HCT116 (cell line): ENCODE data around the gene TNPO2. TPM values are rescaled to one million over a fixed set of nuclear protein-coding genes. Genes with fewer than 3 reads are reported as not detected.

Experiments used
- ATAC-seq: fragments of 200-7000 bp; cut with Tn5 transposase; 2 replicates; pipeline ENCODE4 v1.9.1; 2020; ENCODE audit warnings: mild to moderate bottlenecking, moderate library complexity
- BruUV-seq: library from RNA; stranded (reverse); fragments of 400-500 nt; replicated peaks from 2 replicates; lab custom pipeline; 2021; lab: Mats Ljungman, UMichigan
- CTCF ChIA-PET: fragments of 300-600 bp; sonication (Branson Sonifier 250); formaldehyde crosslinking; loops from one replicate; lab custom pipeline; 2021; ENCODE audit warnings: antibody characterized with exemption; lab: Charles Lee
- POLR2A ChIA-PET: fragments of 300-600, 350-600 bp; sonication (Branson Sonifier 250); formaldehyde crosslinking; loops from one replicate; lab custom pipeline; 2021; ENCODE audit warnings: antibody characterized with exemption; lab: Charles Lee
- RAD21 ChIA-PET, 2 experiments: fragments of 300-600 bp; sonication (Branson Sonifier 250); formaldehyde crosslinking; loops; one replicate each; lab custom pipeline; 2023; ENCODE audit warnings: low total read pairs in 2 of 2; ENCODE audit not compliant: uncharacterized antibody in 2 of 2, unreplicated experiment in 2 of 2, low non-redundant PET in 1 of 2; lab: Charles Lee
- DNase-seq: peaks from one replicate; pipeline ENCODE4 v3.0.0-alpha.2; 2010; ENCODE audit warnings: low read depth, low spot score
- H2AFZ ChIP-seq: fragments of 200-600 bp; shearing (Covaris generic), sonication (generic); 2 replicates; pipeline ENCODE4 v1.6.1; 2017; ENCODE audit warnings: low read depth, mixed run types, mixed read lengths, antibody characterized with exemption, low read length; ENCODE audit not compliant: poor library complexity, severe bottlenecking
- H3K27ac ChIP-seq: 2 replicates; pipeline ENCODE4 v1.5.1; 2012; ENCODE audit warnings: low read depth, low read length
- H3K27me3 ChIP-seq: fragments of 200-600 bp; sonication (generic); 2 replicates; pipeline ENCODE4 v1.6.1; 2016; ENCODE audit warnings: mixed run types, low read length, mixed read lengths; ENCODE audit not compliant: insufficient read depth
- H3K36me3 ChIP-seq, 2 experiments: fragments of 200-500 bp in 1 of 2; fragments of 200-600 bp in 1 of 2; sonication (Bioruptor generic) in 1 of 2; sonication (generic) in 1 of 2; 2 replicates each; pipeline versions ENCODE4 v1.5.1 to v1.6.1; 2014 to 2016; ENCODE audit warnings: low read length in 2 of 2, inconsistent platforms in 1 of 2, mixed read lengths in 1 of 2, mixed run types in 1 of 2; ENCODE audit not compliant: insufficient read depth in 2 of 2, control insufficient read depth in 1 of 2
- H3K4me1 ChIP-seq, 2 experiments: fragments of 200-600 bp in 1 of 2; sonication (generic) in 1 of 2; 2 replicates each; pipeline versions ENCODE4 v1.5.1 to v1.6.1; 2012 to 2017; ENCODE audit warnings: low read length in 2 of 2, inconsistent platforms in 1 of 2, mild to moderate bottlenecking in 1 of 2, mixed read lengths in 1 of 2, mixed run types in 1 of 2, moderate library complexity in 1 of 2; ENCODE audit not compliant: insufficient read depth in 2 of 2, control insufficient read depth in 1 of 2
- H3K4me2 ChIP-seq: fragments of 200-600 bp; sonication (generic); 2 replicates; pipeline ENCODE4 v1.6.1; 2017; ENCODE audit warnings: mixed run types, low read length, mixed read lengths
- H3K4me3 ChIP-seq, 2 experiments: fragments of 200-600 bp in 1 of 2; sonication (generic) in 1 of 2; replicated peaks in 1 of 2; 2 replicates each; pipeline ENCODE4 v1.5.1; 2011 to 2016; ENCODE audit warnings: low read length in 2 of 2, control low read depth in 1 of 2, low read depth in 1 of 2, mild to moderate bottlenecking in 1 of 2, mixed read lengths in 1 of 2, mixed run types in 1 of 2
- H3K79me2 ChIP-seq: fragments of 200-600 bp; sonication (generic); 2 replicates; pipeline ENCODE4 v1.6.1; 2017; ENCODE audit warnings: mild to moderate bottlenecking, mixed run types, low read length, moderate library complexity, mixed read lengths; ENCODE audit not compliant: insufficient read depth
- H3K9ac ChIP-seq: fragments of 200-600 bp; sonication (generic); 2 replicates; pipeline ENCODE4 v1.6.1; 2016; ENCODE audit warnings: low read length, mixed read lengths
- H3K9me2 ChIP-seq: fragments of 200-600 bp; sonication (generic), shearing (Covaris generic); 2 replicates; pipeline ENCODE4 v1.6.1; 2017; ENCODE audit warnings: mixed run types, mild to moderate bottlenecking, moderate library complexity; ENCODE audit not compliant: insufficient read depth
- H3K9me3 ChIP-seq, 2 experiments: fragments of 200-500 bp in 1 of 2; fragments of 200-600 bp in 1 of 2; sonication (Bioruptor generic) in 1 of 2; sonication (generic) in 1 of 2; 2 replicates each; pipeline ENCODE4 v1.6.1; 2014 to 2017; ENCODE audit warnings: low read length in 2 of 2, mixed read lengths in 2 of 2, inconsistent platforms in 1 of 2, low read depth in 1 of 2, mild to moderate bottlenecking in 1 of 2, mixed run types in 1 of 2, moderate library complexity in 1 of 2; ENCODE audit not compliant: control insufficient read depth in 1 of 2, insufficient read depth in 1 of 2
- H4K20me1 ChIP-seq: fragments of 200-600 bp; sonication (generic), shearing (Covaris generic); 2 replicates; pipeline ENCODE4 v1.6.1; 2017; ENCODE audit warnings: mixed run types, mild to moderate bottlenecking, moderate library complexity; ENCODE audit not compliant: insufficient read depth
- ATF3 ChIP-seq: IDR thresholded peaks from 2 replicates; pipeline ENCODE4 v1.6.1; 2012
- EGR1 ChIP-seq: IDR thresholded peaks from 2 replicates; pipeline ENCODE4 v1.6.1; 2012; ENCODE audit warnings: low read depth
- EZH2 ChIP-seq: fragments of 200-600 bp; sonication (generic); IDR thresholded peaks from 2 replicates; pipeline ENCODE4 v1.6.1; 2017; ENCODE audit warnings: antibody characterized with exemption, mixed run types
- EZH2phosphoT487 ChIP-seq: fragments of 200-600 bp; IDR thresholded peaks from 2 replicates; pipeline ENCODE4 v1.6.1; 2018; ENCODE audit warnings: antibody characterized with exemption, borderline replicate concordance
- JUND ChIP-seq: IDR thresholded peaks from 2 replicates; pipeline ENCODE4 v1.6.1; 2012
- POLR2A ChIP-seq: IDR thresholded peaks from 2 replicates; pipeline ENCODE4 v1.7.0; 2011; ENCODE audit warnings: borderline replicate concordance; ENCODE audit not compliant: insufficient read depth, insufficient read length; ENCODE audit errors: extremely low read depth
- POLR2AphosphoS5 ChIP-seq: IDR thresholded peaks from 2 replicates; pipeline ENCODE4 v1.6.1; 2011; ENCODE audit warnings: mild to moderate bottlenecking, low read depth, low read length, moderate library complexity
- RAD21 ChIP-seq: IDR thresholded peaks from 2 replicates; pipeline ENCODE4 v1.6.1; 2012; ENCODE audit warnings: low read depth, mild to moderate bottlenecking
- SIN3A ChIP-seq: IDR thresholded peaks from 2 replicates; pipeline ENCODE4 v1.6.1; 2012; ENCODE audit warnings: low read depth
- SP1 ChIP-seq: IDR thresholded peaks from 2 replicates; pipeline ENCODE4 v1.6.1; 2012; ENCODE audit warnings: low read depth
- SRF ChIP-seq: IDR thresholded peaks from 2 replicates; pipeline ENCODE4 v1.6.1; 2012; ENCODE audit warnings: low read depth
- TCF7L2 ChIP-seq: IDR thresholded peaks from 2 replicates; pipeline ENCODE4 v1.7.0; 2011; ENCODE audit warnings: borderline replicate concordance, inconsistent platforms; ENCODE audit not compliant: insufficient read depth, insufficient read length; ENCODE audit errors: extremely low read depth
- YY1 ChIP-seq: IDR thresholded peaks from 2 replicates; pipeline ENCODE4 v1.6.1; 2011; ENCODE audit warnings: low read length, low read depth, moderate library complexity, mild to moderate bottlenecking; ENCODE audit not compliant: insufficient replicate concordance; ENCODE audit errors: extremely low read depth
- ZBTB33 ChIP-seq: IDR thresholded peaks from 2 replicates; pipeline ENCODE4 v1.6.1; 2011; ENCODE audit warnings: mild to moderate bottlenecking, low read length, moderate library complexity; ENCODE audit not compliant: insufficient replicate concordance; ENCODE audit errors: extremely low read depth
- ZFX ChIP-seq: fragments of 450-650 bp; IDR thresholded peaks from 2 replicates; pipeline ENCODE4 v1.6.1; 2017
- intact Hi-C: fragments of 100-400 bp; cut with micrococcal nuclease; formaldehyde crosslinking; loops from 2 replicates; pipeline ENCODE4 v1.10.0; 2022
- total RNA-seq: library from RNA; stranded (reverse); gene quantifications from one replicate; pipeline ENCODE4 v1.2.1, GENCODE V29; 2021; ENCODE audit not compliant: unreplicated experiment

Gene TNPO2
- total RNA-seq, 1 experiment from 2014 or later, result 81.8 TPM

GRCh38 chr19:12681074-12681987 is 42.4 kb downstream of the TNPO2 start, which contains the start of gene DHPS (continued):
- TF ChIP-seq POLR2AphosphoS5, result peak; percentile 51
- peak; percentile 99 for TF ChIP-seq YY1
- no peak for TF ChIP-seq JUND
- TF ChIP-seq ZFX, result peak; percentile 67; the same call in 1 of the 2 replicates
- TF ChIP-seq SP1, result peak; percentile 80
- TF ChIP-seq EZH2, result no peak
- TF ChIP-seq ATF3, result no peak
- TF ChIP-seq SIN3A, result peak; percentile 71; the same call in 1 of the 2 replicates
- TF ChIP-seq TCF7L2, result no peak
- TF ChIP-seq EZH2phosphoT487, result no peak
- peak; percentile 82 for TF ChIP-seq ZBTB33

- POLR2A ChIA-PET, result no interaction called here
- peak overlapping the region; percentile 18 to 20 for H3K4me3 ChIP-seq
- BruUV-seq, result no TSS peak
- H3K79me2 ChIP-seq, result peaks cover 28% of the 10 kb centered on the region
- H3K9ac ChIP-seq, result 0 out of 2 replicates have a peak overlapping the region, but pooled peaks have one; percentile 20
- H3K27ac ChIP-seq, result peak overlapping the region; percentile 24; the same call in 1 of the 2 replicates
- no peak for TF ChIP-seq JUND
- TF ChIP-seq ZBTB33, result no peak
- TF ChIP-seq EZH2, result no peak
- no peak for TF ChIP-seq SRF
- TF ChIP-seq EGR1, result no peak
- no peak for TF ChIP-seq RAD21
- no peak for TF ChIP-seq POLR2A
- RAD21 ChIA-PET, result no interaction called here
- peaks cover 9 to 22% of the 10 kb centered on the region in 2 experiments; a peak in 3 of 4 replicates for H3K4me1 ChIP-seq
- H4K20me1 ChIP-seq, result no peaks in the 10 kb centered on the region
- CTCF ChIA-PET, result interaction anchor here (1.9 kb wide), 1 partner anchor 8 kb away, joined by 5 read pairs; no protein-coding TSS in a partner anchor
- no peaks in the 10 kb centered on the region for H3K9me2 ChIP-seq
- H3K27me3 ChIP-seq, result no peaks in the 10 kb centered on the region
- DNase-seq (no peak), ATAC-seq (no peak)
- H3K9me3 ChIP-seq, result no peaks in the 10 kb centered on the region
- H3K4me2 ChIP-seq, result peak overlapping the region; percentile 56
- peaks cover 19 to 38% of the 10 kb centered on the region in 2 experiments; a peak in 3 of 4 replicates for H3K36me3 ChIP-seq
- no peak overlapping the region for H2AFZ ChIP-seq
- intact Hi-C loops, result no loop called here
These were observed 43.7 kb downstream of the TNPO2 start for GRCh38 chr19:12680034-12680433.
